ENCODE results near the gene PSAP. TPM values are rescaled to one million over a fixed set of nuclear protein-coding genes. Genes with fewer than 3 reads are reported as not detected.

PSAP gene
- total RNA-seq, 1 donor from 2014 or later = 676 TPM

- no peak for DNase-seq (ENCODE audit: low spot score)
- Mint-ChIP-seq H3K36me3 (ENCODE audit: low read depth, unreplicated experiment) (no peaks in the 10 kb centered on the region), H3K27me3 (ENCODE audit: unreplicated experiment) (peaks cover 23% of the 10 kb centered on the region), H3K4me1 (ENCODE audit: unreplicated experiment) (peaks cover 35% of the 10 kb centered on the region), H3K4me3 (ENCODE audit: unreplicated experiment) (no peak overlapping the region), H3K9me3 (ENCODE audit: unreplicated experiment) (no peaks in the 10 kb centered on the region), H3K27ac (ENCODE audit: unreplicated experiment) (no peak overlapping the region)
- no peak for TF ChIP-seq CTCF (IDR thresholded peaks at IDR 0.05; ENCODE audit: unreplicated experiment)
Observed at GRCh38 chr10:71776481-71776925, 74.5 kb downstream of the PSAP start.

- peaks cover 32% of the 10 kb centered on the region for H3K4me1 Mint-ChIP-seq (ENCODE audit: unreplicated experiment)
- no peak for DNase-seq (ENCODE audit: low spot score)
- no peak overlapping the region for H3K4me3 Mint-ChIP-seq (ENCODE audit: unreplicated experiment)
- no peak for TF ChIP-seq CTCF (IDR thresholded peaks at IDR 0.05; ENCODE audit: unreplicated experiment)
- H3K27me3 Mint-ChIP-seq (ENCODE audit: unreplicated experiment) = peaks cover 18% of the 10 kb centered on the region
- H3K36me3 Mint-ChIP-seq (ENCODE audit: low read depth, unreplicated experiment) = peaks cover under 1% of the 10 kb centered on the region
- no peaks in the 10 kb centered on the region for H3K9me3 Mint-ChIP-seq (ENCODE audit: unreplicated experiment)
- no peak overlapping the region for H3K27ac Mint-ChIP-seq (ENCODE audit: unreplicated experiment)
Observed at GRCh38 chr10:71774916-71775702, 75.9 kb downstream of the PSAP start.

- Mint-ChIP-seq H3K9me3 (ENCODE audit: unreplicated experiment) (no peaks in the 10 kb centered on the region), H3K27me3 (ENCODE audit: unreplicated experiment) (peaks cover 17% of the 10 kb centered on the region), H3K4me1 (ENCODE audit: unreplicated experiment) (peaks cover 44% of the 10 kb centered on the region), H3K27ac (ENCODE audit: unreplicated experiment) (peak within 1 kb of the TSS; percentile 48), H3K4me3 (ENCODE audit: unreplicated experiment) (peak within 1 kb of the TSS; percentile 90), H3K36me3 (ENCODE audit: low read depth, unreplicated experiment) (peaks cover 4% of the 10 kb centered on the region)
- DNase-seq (ENCODE audit: low spot score) = peak; percentile 97
- peak; percentile 94 for TF ChIP-seq CTCF (IDR thresholded peaks at IDR 0.05; ENCODE audit: unreplicated experiment)
Observed at GRCh38 chr10:71773221-71773971, 77.7 kb downstream of the PSAP start, which contains the start of gene VSIR. Gene VSIR, minus strand, starts transcription at chr10:71773520. Its CDS starts 81 bp downstream, at chr10:71773439.

GRCh38 chr10:71772832-71773220 is 78.2 kb downstream of the PSAP start:
- H3K9me3 Mint-ChIP-seq (ENCODE audit: unreplicated experiment) = no peaks in the 10 kb centered on the region
- DNase-seq (ENCODE audit: low spot score) = no peak
- peaks cover 46% of the 10 kb centered on the region for H3K4me1 Mint-ChIP-seq (ENCODE audit: unreplicated experiment)
- peaks cover 17% of the 10 kb centered on the region for H3K27me3 Mint-ChIP-seq (ENCODE audit: unreplicated experiment)
- peaks cover 4% of the 10 kb centered on the region for H3K36me3 Mint-ChIP-seq (ENCODE audit: low read depth, unreplicated experiment)
- no peak for TF ChIP-seq CTCF (IDR thresholded peaks at IDR 0.05; ENCODE audit: unreplicated experiment)
- H3K27ac Mint-ChIP-seq (ENCODE audit: unreplicated experiment) = no peak overlapping the region
- H3K4me3 Mint-ChIP-seq (ENCODE audit: unreplicated experiment) = peak overlapping the region; percentile 81

Data from endothelial cell (in vitro differentiated cells).